AG10803 (cell line): ENCODE results near the gene EEFSEC.

Experiments used
- DNase-seq: peaks from one replicate; pipeline ENCODE4 v3.0.0; 2010; ENCODE audit warnings: low read depth
- H3K4me3 ChIP-seq: 2 replicates; pipeline ENCODE4 v1.5.1; 2011; ENCODE audit warnings: mild to moderate bottlenecking, low read length, control low read depth
- CTCF ChIP-seq: conservative IDR thresholded peaks from 2 replicates; pipeline ENCODE4 v1.5.1; 2011; ENCODE audit warnings: mild to moderate bottlenecking, low read length, control low read depth, inconsistent platforms

Gene EEFSEC

GRCh38 chr3:128420720-128421438 is 267.6 kb downstream of the EEFSEC start:
- no peak for TF ChIP-seq CTCF
- DNase-seq: no peak
- no peak overlapping the region for H3K4me3 ChIP-seq

- DNase-seq: no peak
- no peak for TF ChIP-seq CTCF
- no peak overlapping the region for H3K4me3 ChIP-seq
Measured at GRCh38 chr3:128421439-128421836, 268.2 kb downstream of the EEFSEC start.

GRCh38 chr3:128421966-128422365 is 268.7 kb downstream of the EEFSEC start:
- no peak for TF ChIP-seq CTCF
- no peak for DNase-seq
- H3K4me3 ChIP-seq: no peak overlapping the region

- DNase-seq: no peak
- H3K4me3 ChIP-seq: no peak overlapping the region
- TF ChIP-seq CTCF: no peak
Measured at GRCh38 chr3:128422762-128423524, 269.7 kb downstream of the EEFSEC start.

- H3K4me3 ChIP-seq: no peak overlapping the region
- DNase-seq: no peak
- TF ChIP-seq CTCF: no peak
Measured at GRCh38 chr3:128423525-128424147, 270.4 kb downstream of the EEFSEC start.

- TF ChIP-seq CTCF: no peak
- peak; percentile 70 for DNase-seq
- H3K4me3 ChIP-seq: no peak overlapping the region
Measured at GRCh38 chr3:128424508-128425069, 271.3 kb downstream of the EEFSEC start.
